Endothelial cell of umbilical vein (primary cell): Measurements from ENCODE around the gene ZNF688.

Source experiments
- CTCF ChIP-seq, 2 donors: IDR thresholded peaks; 1 replicate in 1 of 2; 2 replicates in 1 of 2; pipeline ENCODE4 v1.5.1; 2011; ENCODE audit warnings: low read length in 2 of 2, mild to moderate bottlenecking in 2 of 2, moderate library complexity in 2 of 2, control low read depth in 1 of 2, inconsistent platforms in 1 of 2, low read depth in 1 of 2; ENCODE audit not compliant: insufficient read depth in 1 of 2; ENCODE audit errors: extremely low read depth in 1 of 2
- POLR2A ChIP-seq: IDR thresholded peaks from 2 replicates; pipeline ENCODE4 v1.6.1; 2012; ENCODE audit warnings: low read depth, mild to moderate bottlenecking, control low read depth, low read length

GRCh38 chr16:30574678-30575077 lies 3.2 kb upstream of the ZNF688 start:
- no peak for TF ChIP-seq CTCF (IDR thresholded peaks at IDR 0.05; ENCODE audit: extremely low read depth in 1 of 2, insufficient read depth in 1 of 2, low read depth in 1 of 2, low read length in 2 of 2)
- no peak for TF ChIP-seq POLR2A
